ENCODE measurements around the gene SAP25. TPM values are rescaled to one million over a fixed set of nuclear protein-coding genes. Genes with fewer than 3 reads are reported as not detected.
"Not testable (repeated sequence)": the region's sequence is repeated elsewhere in the genome, so short reads cannot be mapped to it uniquely, and the experiment has no call there.

The SAP25 gene
- total RNA-seq, 4 donors from 2014 or later = 1.5 to 6.2 TPM; not detected in 2

DNA sequence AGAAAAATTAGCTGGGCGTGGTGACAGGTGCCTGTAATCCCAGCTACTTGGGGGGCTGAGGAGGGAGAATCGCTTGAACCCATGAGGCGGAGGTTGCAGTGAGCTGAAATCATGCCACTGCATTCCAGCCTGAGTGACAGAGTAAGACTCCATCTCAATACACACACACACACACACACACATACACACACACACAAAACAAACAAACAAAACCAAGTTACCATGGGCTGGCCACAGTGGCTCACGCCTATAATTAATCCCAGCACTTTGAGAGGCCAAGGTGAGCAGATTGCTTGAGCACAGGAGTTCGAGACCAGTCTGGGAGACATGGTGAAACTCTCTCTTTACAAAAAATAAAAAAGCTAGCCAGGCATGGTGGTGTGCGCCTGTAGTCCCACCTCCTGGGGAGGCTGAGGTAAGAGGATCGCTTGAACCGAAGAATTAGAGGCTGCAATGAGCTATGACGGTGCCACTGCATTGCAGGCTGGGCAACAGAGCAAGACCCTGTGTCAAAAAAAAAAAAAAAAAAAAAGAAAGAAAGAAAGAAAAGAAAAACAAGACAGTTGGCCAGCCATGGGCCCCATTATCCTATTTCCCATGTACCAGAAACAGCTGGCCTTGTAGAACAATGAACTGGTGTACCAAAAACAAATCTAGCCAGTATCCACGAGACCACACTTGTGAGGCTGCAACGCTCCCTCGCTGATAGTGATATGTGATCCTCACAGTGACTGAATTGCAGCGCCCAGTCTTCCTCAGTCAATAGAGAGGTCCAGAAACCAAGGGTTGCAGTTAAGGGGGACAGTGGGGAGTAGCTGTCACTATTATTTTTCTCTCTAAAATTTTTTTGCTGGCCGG, 41.3 kb downstream of the SAP25 start:
- Histone ChIP-seq H3K27me3 (no peaks in the 10 kb centered on the region), H3K36me3 (no peaks in the 10 kb centered on the region), H3K9me3 (no peaks in the 10 kb centered on the region), H3K4me3 (replicated peaks in 1 of 3) (no peak overlapping the region), H3K27ac (no peak overlapping the region), H3K4me1 (no peaks in the 10 kb centered on the region)
- TF ChIP-seq CTCF (IDR thresholded peaks at IDR 0.05) (no peak), POLR2A (IDR thresholded peaks at IDR 0.05) (no peak)
- DNase-seq = no peak
- intact Hi-C loops (cut with DNase I) = no loop called here
- 85 to 92% methylated on average over 14 of the region's 14 CpGs for WGBS, 2 donors

GRCh38 chr7:100528108-100528866, 45.4 kb downstream of the SAP25 start:
- H3K27ac ChIP-seq; intact Hi-C loops (cut with DNase I); H3K27me3 ChIP-seq; H3K36me3 ChIP-seq; DNase-seq; H3K9me3 ChIP-seq; H3K4me3 ChIP-seq (replicated peaks in 1 of 3); H3K4me1 ChIP-seq: not testable (repeated sequence)
- 85 to 88% methylated on average over 12 of the region's 12 CpGs for WGBS, 2 donors

- H3K36me3 ChIP-seq; H3K4me1 ChIP-seq; H3K27me3 ChIP-seq; H3K27ac ChIP-seq; DNase-seq; intact Hi-C loops (cut with DNase I); H3K9me3 ChIP-seq; H3K4me3 ChIP-seq (replicated peaks in 1 of 3): not testable (repeated sequence)
- no CpG with 5 or more reads among the region's 34 CpGs for WGBS, 2 donors
Observed at GRCh38 chr7:100523192-100523591, 50.5 kb downstream of the SAP25 start.

Small RNA genes lying within 50 kb of the gene (small RNA-seq; reads per million reads assigned to genes)
- gene RN7SL416P (not detected), gene SAP25 (not detected)

Other genes with a start within 250 kb of the SAP25 start
- 10 to 100 TPM; 60.9 to 86.5 (median 73.9) TPM for gene PILRB, start 215.8 kb downstream of the SAP25 start, total RNA-seq
- 1 to 10 TPM; 2.4 to 6.4 (median 4.4) TPM for gene PILRA, start 200.4 kb downstream of the SAP25 start, total RNA-seq
- gene ZCWPW1, start 145.2 kb downstream of the SAP25 start, total RNA-seq = 1 to 10 TPM; 3.6 to 7.1 (median 4.3) TPM
- gene MEPCE, start 144.1 kb downstream of the SAP25 start, total RNA-seq = 10 to 100 TPM; 42.9 to 48.7 (median 45.6) TPM
- 10 to 100 TPM; 28.4 to 67.2 (median 45.5) TPM for gene PPP1R35, start 137.4 kb downstream of the SAP25 start, total RNA-seq
- gene SPACDR, start 109.6 kb downstream of the SAP25 start, total RNA-seq = 1 to 10 TPM in 1 of 4 donors, not detected in 3; 2.0 TPM
- gene TSC22D4, start 94.7 kb downstream of the SAP25 start, total RNA-seq = 10 to 100 TPM; 22.7 to 37.8 (median 27.9) TPM
- 1 to 10 TPM in 2 of 4 donors, under 1 TPM in 1, not detected in 1; 0.40 to 1.3 (median 1.0) TPM for gene NYAP1, start 90.0 kb downstream of the SAP25 start, total RNA-seq
- gene AGFG2, start 34.7 kb downstream of the SAP25 start, total RNA-seq = 10 to 100 TPM; 26.1 to 34.6 (median 28.0) TPM
- gene LRCH4, start 12.2 kb upstream of the SAP25 start, total RNA-seq = 100 to 1,000 TPM in 1 of 4 donors, 10 to 100 TPM in 3; 55.0 to 107 (median 76.6) TPM
- gene FBXO24, start 12.4 kb upstream of the SAP25 start, total RNA-seq = under 1 TPM; 0.13 to 0.88 (median 0.50) TPM
- gene PCOLCE, start 28.5 kb upstream of the SAP25 start, total RNA-seq = 10 to 100 TPM; 12.9 to 36.3 (median 22.1) TPM
- gene MOSPD3, start 38.6 kb upstream of the SAP25 start, total RNA-seq = 10 to 100 TPM in 3 of 4 donors, 1 to 10 TPM in 1; 9.1 to 22.7 (median 12.3) TPM
- gene TFR2, start 67.7 kb upstream of the SAP25 start, total RNA-seq = under 1 TPM in 2 of 4 donors, not detected in 2; 0.22 to 0.27 TPM
- gene ACTL6B, start 82.5 kb upstream of the SAP25 start, total RNA-seq = under 1 TPM in 1 of 4 donors, not detected in 3; 0.93 TPM
- gene GNB2, start 99.8 kb upstream of the SAP25 start, total RNA-seq = 100 to 1,000 TPM; 168 to 221 (median 186) TPM
- gene GIGYF1, start 120.3 kb upstream of the SAP25 start, total RNA-seq = 10 to 100 TPM; 30.5 to 46.9 (median 35.3) TPM
- gene POP7, start 132.2 kb upstream of the SAP25 start, total RNA-seq = 10 to 100 TPM; 15.8 to 44.8 (median 21.0) TPM
- gene EPO, start 146.6 kb upstream of the SAP25 start, total RNA-seq = not detected
- under 1 TPM in 2 of 4 donors, not detected in 2; under 0.01 TPM for gene ZAN, start 159.7 kb upstream of the SAP25 start, total RNA-seq